CD4-positive, alpha-beta T cell treated with Interleukin-6 for 4 hours (primary cell): ENCODE data around the gene IFNB1.
A peak's percentile ranks its signal among the peaks of the same experiment; 100 is the strongest.

Source experiments
- DNase-seq: peaks from one replicate; pipeline ENCODE4 v3.0.0-alpha.2; 2020; ENCODE audit warnings: mixed read lengths

Gene IFNB1

DNA sequence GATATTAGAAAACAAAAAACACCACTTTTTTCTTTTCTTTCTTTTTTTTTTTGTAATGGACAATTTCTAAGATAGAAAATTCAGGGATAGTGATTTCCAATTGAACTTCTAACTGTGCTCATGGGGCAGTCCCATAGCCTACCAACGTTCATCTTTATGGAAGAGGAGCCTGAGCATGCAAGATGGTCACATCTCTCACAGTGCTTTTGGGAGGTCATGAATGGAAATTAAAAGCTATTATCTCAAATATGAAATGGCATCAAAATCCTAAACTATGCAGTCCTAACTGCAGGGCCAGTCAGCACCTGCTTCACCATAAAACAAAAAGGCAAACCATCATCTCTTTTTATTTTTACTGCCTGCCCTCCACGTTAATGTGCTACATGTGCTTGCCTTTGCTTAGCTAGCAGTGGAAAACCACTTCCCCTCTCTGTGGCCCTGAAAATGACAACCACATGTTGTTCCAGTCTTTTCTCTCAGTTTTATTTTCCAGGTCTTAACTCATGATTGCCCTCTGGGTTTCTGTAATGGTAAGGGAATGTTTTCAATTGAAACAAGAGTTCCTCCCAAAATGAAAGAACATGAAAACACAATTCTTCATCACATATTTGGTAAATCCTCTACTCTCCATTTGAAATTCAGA, 16.7 kb downstream of the IFNB1 start:
- DNase-seq, result peak; percentile 2

DNA sequence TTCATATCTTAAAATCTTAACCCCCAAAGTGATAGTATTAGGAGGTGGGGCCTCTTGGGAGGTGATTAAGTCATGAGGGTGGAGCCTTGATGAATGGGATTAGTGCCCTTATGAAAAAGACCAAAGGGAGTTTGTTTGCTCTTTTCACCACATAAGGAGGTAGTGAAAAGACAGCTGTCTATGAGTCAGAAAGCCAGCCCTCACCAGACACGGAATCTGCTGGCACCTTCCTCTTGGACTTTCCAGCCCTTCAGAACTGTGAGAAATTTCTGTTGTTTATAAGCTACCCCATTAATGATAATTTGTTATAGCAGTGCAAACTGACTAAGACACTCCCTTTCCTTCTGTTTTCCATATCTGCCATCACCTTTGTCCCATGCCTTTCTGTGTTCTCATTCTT, 20.8 kb downstream of the IFNB1 start:
- DNase-seq, result no peak

DNA sequence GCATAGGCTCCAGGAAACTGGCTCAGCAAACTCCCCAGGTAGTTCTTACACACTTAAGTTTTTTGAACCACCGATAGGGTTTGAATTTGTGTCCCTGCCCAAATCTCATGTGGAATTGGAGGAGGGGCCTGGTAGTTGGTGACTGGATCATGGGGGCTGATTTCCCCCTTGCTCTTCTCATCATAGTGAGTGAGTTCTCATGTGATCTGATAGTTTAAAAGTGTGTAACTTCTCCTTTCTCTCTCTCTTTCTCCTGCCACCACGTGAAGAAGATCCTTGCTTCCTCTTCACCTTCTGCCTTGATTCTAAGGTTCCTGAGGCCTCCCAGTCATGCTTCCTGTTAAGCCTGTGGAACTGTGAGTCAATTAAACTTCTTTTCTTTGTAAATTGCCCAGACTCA, 23.9 kb downstream of the IFNB1 start:
- DNase-seq, result no peak

DNA sequence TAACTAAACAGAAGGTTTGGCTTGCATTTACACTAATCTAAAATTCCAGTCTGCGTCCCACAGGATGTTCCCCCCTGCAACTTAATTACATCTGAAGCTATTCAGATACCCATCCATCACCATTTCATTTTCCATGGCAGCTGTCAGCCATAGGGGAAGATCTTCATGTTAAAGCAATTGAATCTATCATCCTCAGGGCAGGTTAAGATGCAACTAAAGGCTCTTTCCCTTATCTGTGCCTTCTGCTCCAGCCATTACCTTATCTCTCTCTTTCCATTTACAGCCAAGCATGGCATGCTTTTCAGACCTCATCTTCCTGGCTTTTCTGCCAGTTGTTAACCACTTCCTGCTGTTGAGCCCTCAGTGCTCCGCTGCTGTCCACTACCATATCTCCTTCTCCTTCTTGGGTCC, 30.5 kb downstream of the IFNB1 start:
- no peak for DNase-seq

DNA sequence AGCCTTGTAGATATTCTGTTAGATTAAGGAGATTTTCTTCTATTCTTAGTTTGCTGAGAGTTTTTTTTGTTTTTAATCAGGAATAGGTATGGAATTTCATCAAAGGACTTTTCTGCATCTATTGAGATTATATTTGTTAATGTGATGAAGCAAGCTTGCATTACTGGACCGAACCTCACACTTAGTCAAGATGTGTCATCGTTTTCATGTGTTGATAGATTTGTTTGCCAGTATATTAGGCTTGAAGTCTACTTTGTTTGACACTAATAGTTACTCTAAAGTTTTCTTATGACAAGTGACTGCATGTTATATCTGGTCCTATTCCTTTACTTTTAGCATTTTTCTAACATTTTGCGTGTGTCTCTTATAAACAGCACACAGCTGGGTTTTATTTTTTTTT, 33.9 kb downstream of the IFNB1 start:
- DNase-seq, result no peak

DNA sequence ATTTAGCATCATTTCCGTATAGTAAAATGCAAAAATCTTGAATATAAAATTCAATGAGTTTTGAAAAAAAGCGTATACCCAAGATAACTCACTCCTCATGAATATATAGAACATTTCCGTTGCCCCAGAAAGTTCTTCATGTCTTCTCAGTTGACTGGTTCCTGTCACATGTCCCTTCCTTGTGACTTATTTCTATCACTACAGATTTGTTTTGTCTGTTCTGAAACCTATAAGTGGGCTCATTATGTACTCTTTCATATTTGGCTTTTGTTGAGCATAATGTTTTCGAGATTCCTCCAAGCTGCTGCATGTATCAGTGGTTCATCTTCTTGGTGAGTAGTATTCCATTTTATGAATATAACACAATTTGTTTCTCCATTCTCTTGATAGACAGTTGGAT, 35.3 kb downstream of the IFNB1 start:
- no peak for DNase-seq

DNA sequence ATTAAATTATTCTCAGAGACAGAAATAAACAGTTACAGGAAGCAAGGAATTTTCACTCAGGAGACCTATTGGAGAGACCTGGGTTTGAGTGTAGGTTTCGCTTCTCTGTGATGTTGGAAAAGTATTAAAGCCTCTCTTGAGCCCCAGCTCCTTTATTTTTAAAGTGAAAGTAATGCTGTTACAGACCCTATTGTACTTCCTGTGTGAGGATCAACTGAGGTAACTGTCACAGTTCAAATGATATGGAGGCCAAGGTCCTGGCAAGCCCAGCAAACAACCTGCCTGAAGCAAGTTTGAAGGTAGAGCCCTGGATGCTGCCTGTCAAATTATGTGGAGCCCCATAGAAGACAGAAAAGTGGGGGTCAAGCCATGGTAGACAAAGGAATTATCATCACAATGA, 38.4 kb downstream of the IFNB1 start:
- DNase-seq, result no peak

DNA sequence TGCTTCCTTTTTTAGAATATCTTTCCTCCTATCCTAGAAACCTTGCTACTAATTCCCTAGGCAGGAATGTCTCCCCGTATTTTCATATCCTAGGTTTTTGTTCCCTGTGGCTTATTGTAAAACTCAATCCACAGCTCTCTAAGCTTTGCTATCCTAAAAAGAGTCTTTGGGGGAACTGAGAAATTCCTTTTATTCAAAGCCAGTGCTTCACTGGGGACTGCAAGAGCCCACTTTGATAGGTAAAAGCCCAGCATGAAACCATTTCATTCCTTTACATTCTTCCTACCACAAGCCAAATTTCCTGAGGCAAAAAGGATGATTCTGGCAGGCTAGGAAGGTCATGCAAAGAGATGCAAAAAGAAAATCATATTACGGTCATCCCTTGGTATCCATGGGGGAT, 40.5 kb downstream of the IFNB1 start:
- DNase-seq, result no peak

DNA sequence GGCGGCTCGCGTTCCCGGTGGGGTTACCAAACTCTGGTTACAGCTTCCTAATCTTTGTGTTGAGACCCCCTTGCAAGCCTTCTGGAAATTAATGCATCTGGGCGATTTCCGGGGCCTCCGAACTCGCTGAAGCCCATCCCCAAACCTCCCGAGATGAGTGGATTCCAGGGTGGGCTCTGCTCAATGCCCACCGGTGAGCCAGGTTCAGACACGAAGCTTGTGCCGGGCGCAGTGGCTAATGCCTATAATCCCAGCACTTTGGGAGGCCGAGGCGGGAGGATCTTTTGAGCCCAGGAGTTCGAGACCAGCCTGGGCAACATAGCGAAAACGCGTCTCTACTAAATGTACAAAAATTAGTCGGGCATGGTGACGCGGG, 45.9 kb downstream of the IFNB1 start:
- no peak for DNase-seq

DNA sequence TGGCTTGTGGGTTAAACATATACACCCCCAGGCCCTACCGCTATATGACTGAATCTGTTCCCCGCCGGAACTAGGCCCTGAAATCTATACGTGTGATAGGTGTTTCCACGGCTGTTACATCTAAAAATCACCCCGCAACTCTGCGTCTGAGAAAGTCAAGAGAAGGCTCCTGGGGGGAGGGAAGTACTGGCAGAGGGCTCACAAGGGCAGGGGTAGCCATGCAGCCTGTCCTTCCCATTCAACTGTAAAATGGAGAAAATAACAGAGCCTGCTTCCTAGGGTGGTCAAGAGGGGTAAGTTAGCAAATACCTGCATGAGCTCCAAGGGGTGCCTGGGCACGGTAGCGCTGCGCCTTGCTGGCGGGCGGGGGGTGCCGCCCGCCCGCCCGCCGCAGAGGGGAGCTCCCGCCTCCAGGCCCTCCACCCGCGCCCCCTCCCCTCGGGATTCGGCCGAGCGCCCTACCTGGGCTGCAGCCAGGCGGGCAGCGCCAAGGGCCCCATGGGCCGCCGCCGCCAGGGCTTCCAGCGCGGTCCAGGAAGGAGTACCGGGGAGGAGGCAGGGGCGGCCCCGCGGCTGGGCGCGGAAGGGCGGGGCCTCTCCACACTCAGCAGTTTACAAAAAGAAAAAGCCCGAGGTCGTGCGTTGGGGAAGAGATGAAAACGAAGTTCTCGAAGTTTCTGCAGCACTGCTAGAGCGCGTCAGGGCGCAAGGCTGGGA, 46.5 kb downstream of the IFNB1 start, which contains the start of gene HACD4:
Gene HACD4 (minus strand): TSS at position 550 of the 717 bp plus-strand sequence. CDS start 50 bp downstream, at position 500.
- peak; percentile 78 for DNase-seq

DNA sequence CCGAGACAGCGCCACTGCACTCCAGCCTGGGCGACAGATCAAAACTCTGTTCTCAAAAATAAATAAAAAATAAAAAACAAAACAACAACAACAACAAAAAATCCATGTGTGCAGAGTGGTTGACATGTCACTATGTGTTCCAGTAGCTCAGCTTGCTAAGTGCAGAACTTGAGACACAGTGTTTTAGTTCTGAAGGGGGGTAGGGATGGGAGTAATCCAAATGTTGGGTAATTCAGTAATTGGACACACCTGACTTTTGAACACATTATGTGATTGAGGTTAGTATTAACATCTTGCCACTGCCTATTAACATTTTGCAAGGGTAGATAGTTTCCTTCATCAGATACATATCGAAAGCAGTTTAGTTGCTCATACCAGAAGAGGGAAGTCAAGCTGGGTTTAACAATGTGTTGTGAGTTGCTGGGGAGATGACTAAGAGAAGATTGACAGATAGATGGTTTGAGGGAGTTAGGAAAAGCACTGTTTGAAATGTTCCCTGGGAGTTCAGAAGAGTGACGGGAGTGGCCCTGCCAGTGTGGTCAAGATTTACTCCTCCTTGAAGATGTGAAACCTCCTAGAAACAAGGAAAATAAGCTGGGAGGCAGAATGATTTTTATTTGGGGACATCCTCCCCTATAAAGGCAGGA, 47.2 kb downstream of the IFNB1 start:
- DNase-seq, result peak; percentile 13

DNA sequence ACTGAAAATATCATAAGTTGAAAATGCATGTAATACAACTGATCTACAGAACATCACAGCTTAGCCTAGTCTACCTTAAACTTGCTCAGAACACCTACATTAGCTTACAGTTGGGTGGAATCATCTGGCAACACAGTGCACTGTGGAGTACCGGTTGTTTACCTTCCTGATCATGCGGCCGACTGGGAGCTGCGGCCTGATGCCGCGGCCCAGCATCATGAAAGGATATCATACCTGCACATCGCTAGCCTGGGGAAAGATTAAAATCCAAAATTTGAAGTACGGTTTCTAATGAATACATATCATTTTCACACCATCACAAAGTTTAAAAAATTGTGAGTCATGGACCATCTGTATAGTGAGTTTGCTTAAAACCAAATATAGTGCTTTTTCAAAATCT, 48.1 kb downstream of the IFNB1 start:
- DNase-seq, result no peak

DNA sequence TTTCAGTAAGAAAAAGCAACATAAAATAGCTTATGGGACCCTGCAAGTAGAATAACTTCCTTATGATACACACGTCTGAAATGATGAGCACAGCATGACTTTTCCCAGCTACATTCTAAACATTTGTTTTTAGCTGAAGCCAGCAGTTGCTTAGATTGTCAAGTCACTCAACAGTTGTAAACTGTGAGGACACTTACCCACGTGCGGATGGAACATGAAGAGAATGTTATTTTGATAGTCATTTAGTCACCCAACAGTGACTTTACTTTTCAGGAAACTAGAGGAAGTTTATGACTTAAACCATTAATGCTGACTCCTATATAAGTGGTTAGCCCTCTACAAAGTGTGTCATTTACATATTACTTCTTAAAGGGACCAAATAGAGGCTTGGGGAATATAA, 49.3 kb downstream of the IFNB1 start:
- peak; percentile 2 for DNase-seq

DNA sequence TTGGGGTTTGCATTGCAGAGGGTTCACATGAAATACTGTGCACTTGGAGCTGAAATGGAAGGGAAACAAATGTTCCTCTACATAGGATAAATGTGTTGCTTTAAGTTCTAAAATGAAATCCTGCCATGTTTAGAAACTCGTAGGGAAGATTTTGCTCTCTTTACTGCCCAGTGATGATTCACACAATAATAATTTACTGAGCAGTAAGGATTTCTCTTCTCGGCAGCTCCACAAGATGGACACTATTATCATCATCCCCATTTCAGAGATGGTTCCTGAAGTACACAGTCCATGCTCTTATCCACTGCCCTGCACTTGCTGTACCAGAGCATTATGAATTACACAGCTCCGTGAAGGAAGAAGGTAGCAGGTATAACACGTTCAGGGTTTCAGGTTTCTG, 50.4 kb downstream of the IFNB1 start:
- DNase-seq, result no peak
